GM20431 (cell line): ENCODE measurements around the gene ASTN2.
"Not testable (repeated sequence)": the region's sequence is repeated elsewhere in the genome, so short reads cannot be mapped to it uniquely, and the experiment has no call there.

Experiments
- in situ Hi-C: fragments of 300-500 bp; cut with MseI, MboI; formaldehyde crosslinking; loops from one replicate; pipeline ENCODE4 v1.15.0; 2020; ENCODE audit warnings: low sequenced_read_pairs; ENCODE audit not compliant: unreplicated experiment

The ASTN2 gene

DNA sequence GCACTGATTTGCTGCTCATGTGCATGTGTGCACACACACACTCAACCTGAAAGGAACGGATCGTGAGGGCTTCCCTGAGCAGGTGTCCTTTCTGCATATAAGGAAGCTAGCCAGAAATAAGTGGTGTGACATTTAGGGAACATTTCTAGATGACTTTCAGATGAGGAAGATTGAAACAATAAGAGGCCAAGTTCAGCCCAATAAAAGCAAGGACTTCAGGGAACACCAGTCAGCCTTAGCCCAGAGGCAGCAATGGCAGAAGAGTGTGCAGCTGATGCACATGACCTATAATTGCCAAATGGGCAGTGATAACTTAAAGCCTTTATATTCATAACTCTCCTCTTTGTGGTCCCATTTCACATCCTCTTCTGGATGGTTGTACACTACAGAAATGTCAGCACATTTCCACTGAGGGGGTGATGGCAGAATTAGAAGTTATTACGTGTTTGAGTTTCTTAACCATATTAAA, 472.2 kb downstream of the ASTN2 start:
- in situ Hi-C loops: no loop called here

DNA sequence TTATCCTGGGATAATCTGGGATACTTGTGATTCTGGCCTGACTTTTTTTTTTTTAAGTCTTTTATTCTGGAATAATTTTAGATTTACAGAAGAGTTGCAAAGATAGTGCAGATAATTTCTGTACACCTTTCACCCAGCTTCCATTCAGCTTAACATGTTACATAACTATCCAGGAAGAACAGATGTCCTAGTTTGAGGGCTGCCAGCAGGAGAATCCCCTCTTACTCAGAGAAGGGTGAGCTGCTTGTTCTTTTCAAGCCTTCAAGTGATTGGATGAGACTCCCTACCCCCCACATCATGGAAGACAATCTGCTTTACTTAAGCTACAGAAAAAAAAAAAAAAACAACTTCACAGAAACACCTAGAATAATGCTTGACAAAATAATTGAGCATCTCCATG, 473.6 kb downstream of the ASTN2 start:
- in situ Hi-C loops: no loop called here

DNA sequence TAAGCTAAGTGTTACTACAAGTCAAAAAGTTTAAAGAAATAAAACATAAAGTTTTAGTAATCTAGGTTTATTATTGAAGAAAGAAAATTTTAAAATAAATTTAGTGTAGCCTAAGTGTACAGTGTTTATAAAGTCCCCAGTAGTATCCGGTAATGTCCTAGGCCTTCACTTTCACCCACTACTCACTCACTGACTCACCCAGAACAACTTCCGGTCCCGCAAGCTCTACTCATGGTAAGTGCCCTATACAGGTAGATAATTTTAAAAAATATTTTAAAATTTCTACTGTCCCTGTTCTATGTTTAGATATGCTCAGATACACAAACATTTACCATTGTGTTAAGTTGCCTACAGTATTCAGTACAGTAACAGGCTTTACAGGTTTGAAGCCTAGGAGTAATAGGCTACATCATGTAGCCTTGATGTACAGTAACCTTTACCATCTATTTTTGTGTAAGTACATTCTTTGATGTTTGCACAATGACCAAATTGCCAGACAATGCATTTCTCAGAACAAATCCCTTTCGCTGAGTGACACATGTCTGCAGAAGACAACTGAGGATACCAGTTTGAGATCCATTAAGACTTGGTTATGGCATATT, 474.1 kb downstream of the ASTN2 start:
- in situ Hi-C loops: no loop called here

DNA sequence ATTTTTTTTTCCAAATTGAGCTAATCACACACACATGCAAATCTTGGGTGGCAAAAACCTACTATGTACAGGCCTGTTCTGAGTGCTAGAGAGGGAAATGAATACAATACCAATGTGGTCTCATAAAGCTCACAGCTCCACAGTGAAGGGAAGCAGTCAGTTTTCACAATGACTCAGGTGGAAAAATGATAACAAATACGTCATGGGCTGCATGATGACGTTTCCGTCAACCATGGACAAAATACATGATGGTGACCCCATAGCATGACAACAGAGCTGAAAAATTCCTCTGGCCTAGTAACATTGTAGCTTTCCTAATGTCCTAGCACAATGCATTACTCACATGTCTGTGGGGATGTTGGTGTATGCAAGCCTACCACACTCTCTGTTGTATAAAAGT, 475.2 kb downstream of the ASTN2 start:
- in situ Hi-C loops: no loop called here

DNA sequence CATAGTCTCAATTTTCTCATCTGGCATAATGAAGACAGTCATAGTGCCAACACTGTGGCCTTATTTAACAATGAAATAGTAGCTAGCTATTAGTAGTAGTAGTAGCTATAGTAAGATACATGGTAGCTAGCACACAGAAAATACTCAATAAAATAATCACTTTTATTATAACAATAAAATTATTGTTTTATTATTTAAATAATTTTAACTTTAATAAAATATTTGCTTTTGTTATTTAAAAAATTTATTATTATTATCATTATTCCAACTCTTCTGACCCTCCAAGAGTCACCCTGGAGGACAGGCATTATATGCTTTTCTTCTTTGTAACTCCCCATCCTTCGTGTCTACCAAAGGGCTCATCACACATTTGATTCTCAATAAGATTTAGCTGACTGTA, 475.7 kb downstream of the ASTN2 start:
- in situ Hi-C loops: no loop called here

DNA sequence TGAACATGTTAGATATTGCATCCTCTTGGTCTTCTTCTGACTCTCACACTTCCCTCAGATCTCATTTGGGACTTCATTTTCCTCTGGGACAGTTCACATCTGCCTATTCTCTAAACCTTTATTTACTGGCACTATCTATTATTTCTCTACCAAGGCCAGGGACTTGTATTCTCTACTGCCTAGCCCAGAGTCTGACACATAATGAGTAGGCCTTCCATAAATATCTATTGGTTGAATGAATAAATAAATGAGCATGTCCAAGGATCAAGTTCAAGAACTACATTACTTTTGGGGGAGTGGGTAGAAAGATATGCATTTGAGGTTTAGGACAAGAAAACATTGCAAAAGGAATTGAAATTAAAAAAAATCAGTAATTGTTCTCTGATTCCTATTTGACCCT, 477.5 kb downstream of the ASTN2 start:
- in situ Hi-C loops: no loop called here

DNA sequence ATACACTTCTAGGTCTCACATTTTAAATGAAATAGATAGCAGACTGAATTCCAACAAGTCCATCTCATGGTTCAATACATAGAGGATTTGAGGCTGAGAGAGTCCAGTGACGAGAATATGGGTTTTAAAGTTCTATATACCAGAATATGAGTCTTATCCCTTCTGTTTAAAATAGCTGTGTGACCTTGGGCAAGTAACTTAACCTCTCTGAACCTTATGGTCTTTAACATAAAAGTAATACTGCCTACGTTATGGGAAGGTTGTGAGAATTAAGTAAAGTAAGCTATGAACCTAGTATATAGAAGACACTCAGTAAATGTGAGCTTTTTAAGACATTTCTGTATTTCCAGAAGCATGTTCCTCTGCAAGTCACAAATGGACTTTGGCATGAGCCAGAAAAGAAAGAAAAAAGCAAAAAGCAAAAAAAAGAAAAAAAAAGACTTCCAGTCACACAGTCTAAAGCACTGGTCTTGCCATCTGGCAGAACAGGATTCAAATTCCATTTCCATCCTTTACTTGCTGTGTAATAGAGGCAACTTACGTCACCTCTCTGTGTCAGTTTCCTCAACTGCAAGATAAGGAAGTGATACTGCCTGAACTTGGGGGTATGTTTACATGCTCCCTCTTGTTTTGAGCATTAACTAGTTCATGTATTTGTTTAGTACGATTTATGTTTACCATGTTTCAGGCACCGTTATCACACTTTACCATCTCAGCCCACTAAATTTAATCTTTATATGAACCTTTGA, 479.5 kb downstream of the ASTN2 start:
- in situ Hi-C loops: no loop called here

DNA sequence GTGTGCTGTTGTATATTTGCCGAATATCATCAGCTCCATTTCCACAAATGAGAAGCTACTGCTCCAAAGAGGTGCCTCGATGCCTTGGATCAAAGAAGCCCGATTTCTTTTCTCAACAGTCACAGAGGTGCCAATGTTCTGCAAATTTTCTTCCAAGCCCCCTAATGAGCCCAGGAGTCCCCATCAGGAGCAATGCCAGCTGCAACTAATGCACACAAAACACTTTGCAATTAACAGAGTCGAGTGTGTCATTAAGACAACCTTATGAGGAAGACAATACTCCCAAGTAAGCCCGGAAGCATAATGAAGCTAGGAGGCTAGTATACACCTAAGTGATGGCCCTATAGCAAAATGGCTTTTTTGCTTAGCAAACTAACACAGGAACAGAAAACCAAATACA, 480.7 kb downstream of the ASTN2 start:
- in situ Hi-C loops: no loop called here

DNA sequence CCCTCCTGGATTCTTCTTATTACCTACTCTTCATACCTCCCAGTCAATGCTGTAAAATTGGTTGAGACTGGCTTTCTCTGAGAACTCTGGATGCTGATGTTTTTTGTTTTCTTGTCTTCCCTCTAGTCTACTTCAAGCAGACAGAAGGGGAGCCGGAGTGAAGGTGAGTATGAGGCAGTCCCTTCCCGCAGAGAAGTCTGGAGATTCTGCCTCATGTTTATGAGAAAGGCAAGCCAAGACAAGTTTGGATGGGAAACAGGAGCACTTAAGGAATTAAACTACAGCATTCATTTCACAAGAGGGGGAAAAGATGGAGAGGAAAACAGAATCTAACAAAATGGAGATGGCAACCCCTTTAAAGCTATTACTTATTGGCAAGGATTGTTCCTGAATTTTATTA, 481.6 kb downstream of the ASTN2 start:
- in situ Hi-C loops: no loop called here

DNA sequence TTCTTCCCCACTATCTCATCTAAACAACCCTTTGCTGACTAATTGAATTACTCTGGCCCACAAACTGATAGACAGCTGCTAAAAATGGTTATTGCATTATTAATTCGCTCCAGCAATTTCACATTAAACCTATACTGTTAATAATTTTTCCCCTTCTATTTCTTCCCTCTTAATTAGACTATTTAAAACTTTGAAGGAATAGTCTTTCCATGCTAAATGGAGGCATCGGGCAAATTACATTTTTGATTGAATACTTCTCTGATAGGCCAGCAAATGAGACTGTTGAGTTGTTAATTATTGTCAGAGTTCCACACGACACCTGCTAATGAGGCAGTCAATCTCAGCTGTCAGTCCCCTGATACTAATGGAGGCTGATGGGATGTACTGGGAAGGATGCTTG, 485.2 kb downstream of the ASTN2 start:
- in situ Hi-C loops: no loop called here

DNA sequence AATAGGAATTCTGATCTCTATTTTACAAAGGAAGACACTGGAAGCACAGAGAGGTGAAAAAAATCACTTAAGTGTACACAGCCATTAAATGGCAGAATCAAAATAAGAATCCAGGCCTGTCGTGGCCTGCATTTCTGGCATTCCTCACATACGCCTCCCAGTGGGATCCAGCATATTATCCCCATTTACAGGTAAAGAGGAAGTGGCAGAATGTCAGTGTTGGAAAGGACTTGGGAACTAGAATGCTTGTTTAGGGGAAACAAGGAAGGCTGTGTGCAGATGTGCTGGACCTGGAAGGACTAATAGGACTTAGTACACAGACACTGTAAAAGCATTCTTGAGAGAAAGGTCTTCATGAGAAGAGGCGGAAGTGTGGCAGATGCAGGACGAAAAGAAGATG, 486.0 kb downstream of the ASTN2 start:
- in situ Hi-C loops: no loop called here

DNA sequence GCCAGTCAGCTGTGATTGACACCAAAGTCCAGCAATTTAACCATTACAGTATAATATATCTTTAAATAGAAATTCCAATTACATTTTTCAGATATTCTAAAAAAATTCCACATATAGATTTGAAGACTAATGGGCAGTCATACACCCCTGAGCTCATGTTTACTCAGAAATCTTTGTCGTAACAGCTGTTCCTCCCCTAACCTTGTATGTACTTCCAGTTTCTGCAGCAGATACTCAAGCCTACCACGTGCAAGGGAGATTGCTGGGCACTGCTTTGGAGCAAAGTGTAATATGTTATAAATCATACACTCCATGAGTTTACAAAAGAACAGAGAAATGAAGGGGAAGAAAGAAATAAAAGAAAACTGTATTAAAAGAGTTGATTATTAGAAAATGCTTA, 486.6 kb downstream of the ASTN2 start:
- in situ Hi-C loops: no loop called here

DNA sequence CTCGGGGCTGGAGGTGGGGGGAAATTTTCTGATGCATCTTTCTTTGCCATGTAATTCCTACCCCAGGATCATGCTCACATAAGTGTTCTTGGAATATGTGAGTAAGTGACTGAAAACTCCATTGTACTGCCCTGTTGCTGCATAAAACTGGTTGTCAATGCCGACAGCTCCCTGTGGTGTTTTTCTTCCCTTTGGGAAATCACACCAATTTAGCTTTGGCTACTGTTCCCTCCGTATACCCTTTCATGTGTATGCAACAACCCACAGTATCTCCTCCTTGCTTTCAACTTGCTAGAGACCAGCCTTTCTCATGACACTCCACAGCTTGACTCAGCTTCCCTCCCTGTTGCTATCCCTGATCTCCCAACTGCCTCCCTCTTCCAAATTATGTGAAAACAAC, 487.1 kb downstream of the ASTN2 start:
- in situ Hi-C loops: no loop called here

DNA sequence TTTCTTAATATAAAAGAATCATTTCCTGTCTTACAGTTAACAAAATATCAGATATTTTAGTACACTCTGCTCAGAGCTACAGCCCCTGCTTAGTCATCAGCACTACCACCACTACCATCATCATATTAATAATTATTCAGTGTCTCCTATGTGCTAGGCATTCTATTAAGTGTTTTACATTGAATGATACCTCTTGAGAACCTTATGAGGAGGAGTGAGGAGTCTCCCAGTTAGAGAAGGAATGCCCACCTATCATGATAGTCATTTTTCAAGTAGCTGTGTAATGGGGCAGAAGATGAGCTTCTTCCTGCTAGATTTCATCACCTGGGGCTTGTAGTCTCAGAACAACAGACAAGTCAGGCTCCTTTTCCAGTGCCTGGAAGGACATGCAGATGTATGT, 489.7 kb downstream of the ASTN2 start:
- in situ Hi-C loops: no loop called here

DNA sequence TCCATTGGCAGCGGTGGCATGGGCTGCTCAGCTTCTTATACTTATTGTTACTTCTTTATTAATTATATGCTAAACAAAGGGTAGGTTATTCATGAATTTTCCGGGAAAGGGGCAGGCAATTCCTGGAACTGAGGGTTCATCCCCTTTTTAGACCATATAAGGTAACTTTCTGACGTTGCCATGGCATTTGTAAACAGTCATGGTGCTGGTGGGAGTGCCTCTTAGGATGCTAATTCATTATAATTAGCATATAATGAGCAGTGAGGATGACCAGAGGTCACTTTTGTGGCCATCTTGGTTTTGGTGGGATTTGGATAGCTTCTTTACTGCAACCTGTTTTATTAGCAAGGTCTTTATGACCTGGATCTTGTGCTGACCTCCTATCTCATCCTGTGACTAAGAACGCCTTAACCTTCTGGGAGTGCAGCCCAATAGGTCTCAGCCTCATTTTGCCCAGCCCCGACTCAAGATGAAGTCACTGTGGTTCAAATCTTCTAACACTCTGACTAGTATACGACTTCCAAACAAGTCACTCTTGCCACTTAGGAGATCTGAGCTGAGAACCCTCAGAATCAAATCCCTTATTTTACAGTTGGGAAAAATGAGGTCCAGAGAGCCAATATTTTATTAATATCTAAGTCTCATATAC, 490.3 kb downstream of the ASTN2 start:
- in situ Hi-C loops: no loop called here

DNA sequence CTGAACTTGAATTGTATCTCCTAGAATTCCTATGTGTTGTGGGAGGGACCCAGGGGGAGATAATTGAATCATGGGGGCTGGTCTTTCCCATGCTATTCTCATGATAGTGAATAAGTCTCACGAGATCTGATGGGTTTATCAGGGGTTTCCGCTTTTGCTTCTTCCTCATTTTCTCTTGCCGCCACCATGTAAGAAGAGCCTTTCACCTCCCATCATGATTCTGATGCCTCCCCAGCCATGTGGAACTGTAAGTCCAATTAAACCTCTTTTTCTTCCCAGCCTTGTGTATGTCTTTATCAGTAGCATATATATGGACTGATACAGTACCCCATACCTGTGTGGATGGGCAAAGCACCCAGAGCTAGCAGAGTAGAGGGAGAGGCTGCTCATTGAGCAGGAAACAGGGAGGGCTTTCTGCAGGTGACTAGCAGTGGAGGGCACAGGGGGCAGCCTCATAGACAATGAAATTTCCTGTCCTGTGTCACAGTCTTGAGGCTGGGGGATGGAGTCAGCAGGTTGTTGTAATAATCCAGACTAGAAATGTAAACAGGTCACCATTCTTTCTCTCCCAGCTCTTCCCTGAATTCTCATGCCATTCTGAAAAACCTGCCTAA, 496.9 kb downstream of the ASTN2 start:
- in situ Hi-C loops: not testable (repeated sequence)

DNA sequence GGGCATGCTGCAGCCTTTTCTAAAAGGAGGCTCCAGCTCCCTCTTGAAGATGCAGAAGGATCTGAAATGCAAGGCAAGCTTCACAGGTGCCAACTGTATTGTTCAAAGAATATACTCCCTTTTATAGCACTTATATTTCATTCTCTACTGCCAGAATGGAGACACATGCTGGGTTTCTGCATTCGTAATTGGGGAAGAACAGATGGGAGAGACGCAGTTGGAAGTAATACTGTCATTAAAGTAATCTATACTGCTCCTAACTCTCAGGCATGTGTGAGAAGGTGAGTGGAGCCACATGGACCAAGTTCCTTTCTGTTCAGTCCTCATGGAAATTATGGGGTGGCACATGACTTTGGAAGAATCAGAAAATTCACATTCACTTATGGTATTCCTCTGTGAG, 501.3 kb downstream of the ASTN2 start:
- in situ Hi-C loops: no loop called here

DNA sequence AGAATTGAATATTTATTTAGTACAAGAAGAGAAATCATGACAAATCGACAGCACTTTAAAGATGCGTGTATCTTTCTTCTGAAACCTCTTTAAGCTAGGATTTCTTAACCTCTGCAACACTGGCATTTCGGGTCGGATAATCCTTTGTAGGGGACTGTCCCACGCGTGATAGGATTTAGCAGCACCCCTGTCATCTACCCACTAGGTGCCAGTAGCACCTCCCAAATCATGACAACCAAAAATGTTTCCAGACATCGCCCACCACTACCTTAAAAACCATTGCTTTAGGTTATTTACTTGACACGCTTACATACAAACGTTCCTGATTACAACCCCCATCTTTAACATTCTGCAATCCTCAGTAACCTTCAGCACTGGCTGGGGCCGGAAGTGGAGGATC, 504.7 kb downstream of the ASTN2 start:
- in situ Hi-C loops: no loop called here

DNA sequence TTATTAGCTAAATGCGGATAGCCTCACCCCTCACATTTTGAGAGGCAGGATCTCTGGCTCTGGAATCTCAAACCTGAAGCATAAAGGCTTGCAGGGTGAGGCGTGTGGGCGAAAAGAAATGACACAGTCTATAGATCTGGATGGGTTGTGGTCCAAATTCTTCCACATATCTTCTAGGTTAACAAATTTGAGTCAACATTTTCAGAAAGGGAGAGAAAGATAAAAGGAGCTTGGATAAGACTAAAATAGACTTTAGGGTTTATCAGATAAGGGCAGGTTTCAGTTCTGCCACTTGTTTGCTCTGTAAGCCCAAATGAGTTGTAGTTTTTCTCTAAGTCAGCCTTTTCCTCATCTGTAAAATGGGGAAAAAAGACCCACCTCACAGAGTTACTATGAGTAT, 506.9 kb downstream of the ASTN2 start:
- in situ Hi-C loops: no loop called here

DNA sequence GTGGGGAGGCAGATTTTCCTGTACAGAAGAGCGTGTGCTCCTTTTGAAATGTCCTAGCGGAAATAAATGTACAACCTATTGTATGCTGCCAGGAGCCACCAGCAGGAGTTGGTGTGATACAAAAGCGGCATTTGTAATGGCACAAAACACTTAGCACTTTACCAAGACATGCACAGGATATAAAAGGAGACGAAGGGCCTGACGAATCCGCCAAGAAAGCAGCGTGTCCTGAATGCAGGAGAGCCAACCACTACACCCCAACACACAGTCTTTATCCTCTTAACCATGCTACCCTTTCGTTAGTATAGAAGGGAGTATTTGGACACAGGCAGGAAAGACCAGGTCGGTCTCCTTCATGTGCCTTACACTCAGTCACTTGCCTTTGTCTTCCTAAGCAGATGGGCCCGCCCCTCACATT, 509.7 kb downstream of the ASTN2 start:
- in situ Hi-C loops: no loop called here

DNA sequence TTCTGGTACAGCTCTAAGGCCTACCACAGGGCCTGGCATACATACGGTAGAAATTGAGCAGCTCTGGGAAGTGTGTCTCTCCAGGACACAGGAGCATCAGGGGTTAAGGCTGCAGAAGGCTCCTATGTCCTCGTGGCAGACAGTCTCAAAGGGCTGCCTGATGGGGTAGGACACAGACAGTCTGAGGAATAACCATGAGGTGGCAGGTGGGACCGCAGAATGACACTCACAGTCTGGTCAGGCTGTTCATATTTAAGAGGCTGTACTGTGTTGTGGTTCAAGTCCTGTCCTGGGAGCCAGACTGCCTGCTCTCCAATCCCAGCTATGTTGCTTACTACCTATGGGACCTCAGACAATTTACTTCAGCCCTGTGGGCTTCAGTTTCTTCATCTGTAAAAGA, 510.7 kb downstream of the ASTN2 start:
- in situ Hi-C loops: no loop called here
